Calu3 (cell line): ENCODE measurements around the gene DDN. TPM values are rescaled to one million over a fixed set of nuclear protein-coding genes. Genes with fewer than 3 reads are reported as not detected.

ENCODE experiments used
- BruUV-seq: library from RNA; stranded (reverse); fragments of 400-500 nt; replicated peaks from 2 replicates; lab custom pipeline; 2021; lab: Mats Ljungman, UMichigan
- CTCF ChIA-PET: fragments of 300-600 bp; sonication (Branson Sonifier 250); formaldehyde crosslinking; loops from one replicate; lab custom pipeline; 2022; ENCODE audit warnings: antibody characterized with exemption; lab: Charles Lee
- DNase-seq: peaks from one replicate; pipeline ENCODE4 v3.0.0; 2022
- H3K27ac Mint-ChIP-seq: one replicate; pipeline ENCODE4 v1.8.0; 2022; ENCODE audit warnings: mixed read lengths; ENCODE audit not compliant: unreplicated experiment
- H3K27me3 Mint-ChIP-seq: one replicate; pipeline ENCODE4 v1.8.0; 2022; ENCODE audit warnings: mixed read lengths; ENCODE audit not compliant: unreplicated experiment
- H3K36me3 Mint-ChIP-seq: one replicate; pipeline ENCODE4 v1.8.0; 2022; ENCODE audit warnings: mild to moderate bottlenecking, moderate library complexity, mixed read lengths; ENCODE audit not compliant: insufficient read depth, unreplicated experiment
- H3K4me1 Mint-ChIP-seq: one replicate; pipeline ENCODE4 v1.8.0; 2022; ENCODE audit warnings: mild to moderate bottlenecking, low read depth, mixed read lengths; ENCODE audit not compliant: unreplicated experiment
- H3K4me3 Mint-ChIP-seq: one replicate; pipeline ENCODE4 v1.8.0; 2022; ENCODE audit warnings: mild to moderate bottlenecking, low read depth, moderate library complexity, mixed read lengths; ENCODE audit not compliant: unreplicated experiment
- H3K9me3 Mint-ChIP-seq: one replicate; pipeline ENCODE4 v1.8.0; 2022; ENCODE audit warnings: low read depth, mixed read lengths; ENCODE audit not compliant: unreplicated experiment
- CTCF ChIP-seq: fragments of 200-600 bp; IDR thresholded peaks from one replicate; pipeline ENCODE4 v1.8.0; 2022; ENCODE audit warnings: antibody characterized with exemption; ENCODE audit not compliant: unreplicated experiment
- intact Hi-C: fragments of 100-400 bp; cut with micrococcal nuclease; formaldehyde crosslinking; loops from one replicate; pipeline ENCODE4 v1.10.0; 2022; ENCODE audit not compliant: unreplicated experiment
- total RNA-seq: library from RNA; stranded (reverse); gene quantifications from 2 replicates; pipeline ENCODE4 v1.2.3, GENCODE V29; 2022

DDN gene
- total RNA-seq, 1 experiment from 2014 or later = 0.21 TPM

- no TSS peak for BruUV-seq
Observed at GRCh38 chr12:48978741-48979601, 20.2 kb downstream of the DDN start.

GRCh38 chr12:48978291-48978740 is 20.9 kb downstream of the DDN start, which contains the start of gene WNT1:
Gene WNT1 (plus strand): TSS chr12:48978322. CDS start chr12:48978651, 329 bp downstream.
- peak within 1 kb of the TSS; percentile 61 for H3K4me3 Mint-ChIP-seq
- intact Hi-C loops = loop anchor here (10.0 kb wide), 1 partner anchor 124 kb away; the partner anchor contains the start of gene DDX23
- H3K27me3 Mint-ChIP-seq = peaks cover 100% of the 10 kb centered on the region
- BruUV-seq = no TSS peak
- H3K36me3 Mint-ChIP-seq = peaks cover 17% of the 10 kb centered on the region
- H3K9me3 Mint-ChIP-seq = no peaks in the 10 kb centered on the region
- peaks cover 46% of the 10 kb centered on the region for H3K4me1 Mint-ChIP-seq
- no peak within 1 kb of the TSS for H3K27ac Mint-ChIP-seq
- CTCF ChIA-PET = interaction anchor here (1.3 to 3.1 kb wide), 2 partner anchors 10 to 111 kb away, joined by 3 to 12 read pairs; no protein-coding TSS in a partner anchor
- no peak for TF ChIP-seq CTCF
- DNase-seq = no peak

More at GRCh38 chr12:48978741-48979601, 20.2 kb downstream of the DDN start:
- CTCF ChIA-PET = interaction anchor here (2.6 to 3.1 kb wide), 2 partner anchors 9 to 126 kb away, joined by 10 to 12 read pairs; partner anchors contain the start of gene DDX23
- intact Hi-C loops = loop anchor here (10.0 kb wide), 1 partner anchor 124 kb away; the partner anchor contains the start of gene DDX23
- Mint-ChIP-seq H3K27ac (no peak overlapping the region), H3K9me3 (no peaks in the 10 kb centered on the region), H3K36me3 (peaks cover 17% of the 10 kb centered on the region), H3K4me3 (peak overlapping the region; percentile 61), H3K4me1 (peaks cover 46% of the 10 kb centered on the region), H3K27me3 (peaks cover 100% of the 10 kb centered on the region)
- DNase-seq = no peak
- TF ChIP-seq CTCF = no peak

GRCh38 chr12:48977290-48978281 is 21.6 kb downstream of the DDN start:
- DNase-seq = peak; percentile 69
- Mint-ChIP-seq H3K4me1 (peaks cover 46% of the 10 kb centered on the region), H3K27ac (no peak overlapping the region), H3K4me3 (peak overlapping the region; percentile 61), H3K27me3 (peaks cover 100% of the 10 kb centered on the region), H3K36me3 (peaks cover 16% of the 10 kb centered on the region), H3K9me3 (no peaks in the 10 kb centered on the region)
- intact Hi-C loops = loop anchor here (10.0 kb wide), 1 partner anchor 123 kb away; the partner anchor contains the start of gene DDX23
- CTCF ChIA-PET = interaction anchor here (1.3 to 3.1 kb wide), 2 partner anchors 10 to 110 kb away, joined by 3 to 12 read pairs; no protein-coding TSS in a partner anchor
- BruUV-seq = no TSS peak
- TF ChIP-seq CTCF = peak; percentile 75
